ENCODE results near the gene RABGAP1L.

- TF ChIP-seq, protein P1, sequence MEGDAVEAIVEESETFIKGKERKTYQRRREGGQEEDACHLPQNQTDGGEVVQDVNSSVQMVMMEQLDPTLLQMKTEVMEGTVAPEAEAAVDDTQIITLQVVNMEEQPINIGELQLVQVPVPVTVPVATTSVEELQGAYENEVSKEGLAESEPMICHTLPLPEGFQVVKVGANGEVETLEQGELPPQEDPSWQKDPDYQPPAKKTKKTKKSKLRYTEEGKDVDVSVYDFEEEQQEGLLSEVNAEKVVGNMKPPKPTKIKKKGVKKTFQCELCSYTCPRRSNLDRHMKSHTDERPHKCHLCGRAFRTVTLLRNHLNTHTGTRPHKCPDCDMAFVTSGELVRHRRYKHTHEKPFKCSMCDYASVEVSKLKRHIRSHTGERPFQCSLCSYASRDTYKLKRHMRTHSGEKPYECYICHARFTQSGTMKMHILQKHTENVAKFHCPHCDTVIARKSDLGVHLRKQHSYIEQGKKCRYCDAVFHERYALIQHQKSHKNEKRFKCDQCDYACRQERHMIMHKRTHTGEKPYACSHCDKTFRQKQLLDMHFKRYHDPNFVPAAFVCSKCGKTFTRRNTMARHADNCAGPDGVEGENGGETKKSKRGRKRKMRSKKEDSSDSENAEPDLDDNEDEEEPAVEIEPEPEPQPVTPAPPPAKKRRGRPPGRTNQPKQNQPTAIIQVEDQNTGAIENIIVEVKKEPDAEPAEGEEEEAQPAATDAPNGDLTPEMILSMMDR (optimal IDR thresholded peaks at IDR 0.05 in 1 of 3, IDR thresholded peaks at IDR 0.05 in 1 of 3, conservative IDR thresholded peaks at IDR 0.05 in 1 of 3; ENCODE audit: extremely low read depth in 1 of 3, insufficient read depth in 2 of 3, low read length in 3 of 3), result peak in 1 of 3 experiments; percentile 36
- TF ChIP-seq EZH2 (IDR thresholded peaks at IDR 0.05; ENCODE audit: low read length), result no peak
Observed at GRCh38 chr1:174883409-174883808, 724.1 kb downstream of the RABGAP1L start.

Data from keratinocyte (primary cell).